Epithelial cell of proximal tubule (primary cell): ENCODE results near the gene CDH23. TPM values are rescaled to one million over a fixed set of nuclear protein-coding genes. Genes with fewer than 3 reads are reported as not detected.

Source experiments
- DNase-seq: peaks from one replicate; pipeline ENCODE4 v3.0.0-alpha.2; 2011; ENCODE audit warnings: low read depth
- H3K4me3 ChIP-seq: 2 replicates; pipeline ENCODE4 v1.5.1; 2011; ENCODE audit warnings: low read depth, mild to moderate bottlenecking, low read length
- CTCF ChIP-seq: conservative IDR thresholded peaks from 2 replicates; pipeline ENCODE4 v1.5.1; 2012; ENCODE audit warnings: low read depth, mild to moderate bottlenecking, low read length
- total RNA-seq: library from RNA; depleted of rRNA; stranded (reverse); fragments of >200 nt; gene quantifications from 2 replicates; pipeline ENCODE4 v1.2.3, GENCODE V29; 2015

The CDH23 gene
- total RNA-seq, 1 donor from 2014 or later: under 0.01 TPM

GRCh38 chr10:71438761-71439160 is 42.0 kb downstream of the CDH23 start:
- H3K4me3 ChIP-seq: no peak overlapping the region
- DNase-seq: no peak
- no peak for TF ChIP-seq CTCF

DNA sequence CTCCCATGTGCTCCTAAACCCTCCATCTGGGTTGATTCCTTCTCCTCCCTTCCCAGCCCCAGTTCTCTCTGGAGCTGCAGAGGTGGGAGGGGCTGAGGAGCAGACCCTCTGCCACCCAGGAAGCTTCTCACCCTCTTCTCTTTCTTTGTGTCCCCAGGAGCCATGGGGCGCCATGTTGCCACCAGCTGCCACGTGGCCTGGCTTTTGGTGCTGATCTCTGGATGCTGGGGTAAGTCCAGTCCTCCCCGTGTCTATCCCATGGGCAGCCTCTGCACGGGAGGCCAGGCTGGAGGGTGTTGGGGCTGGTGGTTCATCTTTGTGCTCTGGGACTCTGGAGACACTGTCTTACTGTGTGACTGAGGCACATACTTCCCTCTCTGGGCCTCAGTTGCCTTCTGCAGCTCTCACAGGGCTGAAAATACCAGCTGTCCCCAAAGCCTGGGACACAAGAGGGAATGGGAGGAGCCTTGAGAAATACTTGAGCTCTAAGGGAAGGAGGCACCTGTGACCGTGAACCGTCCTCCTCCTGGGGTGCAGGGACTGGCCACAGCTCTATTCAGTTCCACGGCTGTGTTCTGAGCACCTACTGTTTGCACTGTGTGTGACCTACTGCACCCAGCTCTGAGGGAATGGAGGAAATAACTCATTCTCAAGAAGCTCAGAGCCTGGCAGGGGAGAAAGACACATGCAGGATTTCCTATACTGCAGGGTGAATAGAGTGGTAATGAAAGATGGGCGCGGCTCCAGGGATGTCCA is 43.1 kb downstream of the CDH23 start:
- H3K4me3 ChIP-seq: no peak overlapping the region
- no peak for TF ChIP-seq CTCF
- no peak for DNase-seq

DNA sequence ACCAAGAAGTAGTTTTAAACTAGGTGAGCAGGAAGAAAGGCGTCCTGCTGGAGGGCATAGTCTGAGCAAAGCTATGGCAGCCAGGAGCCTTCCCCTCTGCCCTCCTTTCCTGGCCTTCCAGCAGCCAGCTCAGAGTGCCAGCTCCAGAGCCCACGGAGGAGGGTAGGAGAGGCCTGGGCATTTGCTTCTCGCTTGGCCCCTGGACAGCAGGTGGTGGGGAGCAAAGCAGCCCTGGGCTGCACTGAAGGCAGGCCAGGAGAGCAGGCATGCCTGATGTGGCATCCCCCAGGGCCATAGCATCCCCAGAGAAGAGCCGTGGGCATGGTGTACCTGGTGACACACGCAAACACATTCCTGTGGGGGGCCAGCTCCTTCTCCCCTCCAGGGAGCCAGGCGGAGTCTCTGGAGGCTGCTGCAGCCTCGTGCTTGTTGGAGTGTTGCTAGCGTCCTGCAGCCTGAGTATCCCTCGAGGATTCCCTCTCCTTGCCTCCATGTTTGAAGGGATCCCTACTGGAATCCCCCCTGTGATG is 43.9 kb downstream of the CDH23 start:
- no peak for TF ChIP-seq CTCF
- no peak for DNase-seq
- H3K4me3 ChIP-seq: no peak overlapping the region

GRCh38 chr10:71442000-71442399 is 45.3 kb downstream of the CDH23 start:
- no peak for DNase-seq
- TF ChIP-seq CTCF: no peak

DNA sequence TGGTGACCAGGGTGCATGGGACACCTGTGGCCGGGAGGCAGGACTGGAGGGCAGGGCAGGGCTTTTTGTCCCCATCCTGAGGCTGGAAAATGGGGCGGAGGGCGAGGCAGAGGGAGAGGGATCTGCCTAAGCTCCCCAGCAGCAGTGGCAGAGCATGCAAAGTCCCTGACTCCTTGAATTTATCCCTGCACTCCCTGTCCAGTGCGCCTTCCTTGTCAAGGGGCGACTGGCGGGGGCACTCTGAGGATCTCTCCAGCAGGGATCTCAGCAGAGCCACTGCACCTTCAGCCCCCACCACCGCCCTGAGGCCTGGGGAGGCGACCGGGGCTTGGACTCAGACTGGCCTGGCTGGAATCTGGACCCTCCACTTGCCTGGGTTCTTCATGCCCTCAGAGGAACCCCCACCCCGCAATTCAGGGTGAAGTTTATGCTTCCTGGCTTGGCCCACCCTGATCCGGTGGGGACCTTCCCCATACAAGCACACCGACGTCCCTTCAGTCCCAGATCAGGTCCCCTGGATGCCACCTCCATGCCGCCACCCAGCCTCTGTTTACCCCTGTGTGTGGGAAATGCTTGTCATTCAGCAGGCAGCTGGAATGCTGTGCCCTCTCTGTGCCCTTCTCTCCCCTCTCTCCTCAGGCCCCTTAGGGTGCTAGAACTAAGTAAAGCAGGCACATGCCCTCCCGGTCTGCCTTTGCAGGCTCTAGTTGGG is 46.3 kb downstream of the CDH23 start:
- TF ChIP-seq CTCF: no peak
- no peak for DNase-seq
- H3K4me3 ChIP-seq: no peak overlapping the region

More at GRCh38 chr10:71442000-71442399, 45.3 kb downstream of the CDH23 start:
- no peak overlapping the region for H3K4me3 ChIP-seq

GRCh38 chr10:71443676-71444075 is 47.0 kb downstream of the CDH23 start:
- DNase-seq: no peak
- H3K4me3 ChIP-seq: no peak overlapping the region
- no peak for TF ChIP-seq CTCF
